CD4-positive, alpha-beta T cell treated with Interleukin-15 for 4 hours (primary cell): ENCODE results near the gene NOTCH2.
"Not testable (repeated sequence)": the region's sequence is repeated elsewhere in the genome, so short reads cannot be mapped to it uniquely, and the experiment has no call there.

Experiments used
- DNase-seq: peaks from one replicate; pipeline ENCODE4 v3.0.0-alpha.2; 2020; ENCODE audit warnings: low spot score

Gene NOTCH2

DNA sequence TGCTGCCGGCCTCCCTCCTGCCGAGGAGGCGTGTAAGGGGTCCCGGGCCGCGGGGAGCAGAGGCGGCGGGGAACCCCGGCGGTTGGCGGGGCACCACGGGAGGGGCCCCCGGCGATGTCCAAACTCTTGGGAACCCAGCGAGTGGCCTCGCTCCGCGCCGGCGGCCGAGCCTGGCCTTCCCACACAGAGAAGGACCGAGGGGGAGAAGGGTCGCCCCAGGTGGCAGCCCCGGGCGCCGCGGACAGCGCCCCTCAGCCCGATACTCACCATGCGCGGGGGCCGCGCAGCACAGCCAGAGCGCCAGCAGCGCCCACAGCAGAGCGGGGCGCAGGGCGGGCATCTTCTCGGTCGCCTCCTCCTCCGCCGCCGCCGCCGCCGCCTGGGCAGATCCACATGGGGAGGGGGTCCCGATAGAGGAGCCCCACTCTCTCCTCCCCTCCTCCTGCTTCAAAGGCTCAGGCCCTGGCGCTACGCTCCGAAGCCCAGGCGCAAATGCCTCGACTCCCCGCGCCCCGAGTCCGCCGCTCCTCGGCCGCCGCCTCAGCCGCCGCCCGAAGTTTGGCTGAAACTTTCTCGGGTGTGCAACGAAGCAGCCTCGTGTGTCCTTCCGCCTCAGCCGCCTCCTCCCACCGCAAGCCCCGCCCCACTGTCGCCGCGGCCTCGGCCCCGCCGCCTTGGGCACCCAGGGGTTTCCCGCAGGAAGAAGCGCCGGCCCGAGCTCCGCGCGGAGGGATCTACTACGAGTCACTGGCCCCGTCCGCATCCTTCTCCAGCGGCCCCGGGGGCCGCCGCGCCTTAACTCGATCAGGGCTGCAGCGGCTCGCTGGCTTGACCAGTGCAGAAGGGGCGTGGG is at the start of gene NOTCH2:
TSS of gene NOTCH2 (minus strand) at position 596 of the 853 bp plus-strand sequence. CDS start at position 340, 256 bp downstream.
- DNase-seq, result peak; percentile 72

DNA sequence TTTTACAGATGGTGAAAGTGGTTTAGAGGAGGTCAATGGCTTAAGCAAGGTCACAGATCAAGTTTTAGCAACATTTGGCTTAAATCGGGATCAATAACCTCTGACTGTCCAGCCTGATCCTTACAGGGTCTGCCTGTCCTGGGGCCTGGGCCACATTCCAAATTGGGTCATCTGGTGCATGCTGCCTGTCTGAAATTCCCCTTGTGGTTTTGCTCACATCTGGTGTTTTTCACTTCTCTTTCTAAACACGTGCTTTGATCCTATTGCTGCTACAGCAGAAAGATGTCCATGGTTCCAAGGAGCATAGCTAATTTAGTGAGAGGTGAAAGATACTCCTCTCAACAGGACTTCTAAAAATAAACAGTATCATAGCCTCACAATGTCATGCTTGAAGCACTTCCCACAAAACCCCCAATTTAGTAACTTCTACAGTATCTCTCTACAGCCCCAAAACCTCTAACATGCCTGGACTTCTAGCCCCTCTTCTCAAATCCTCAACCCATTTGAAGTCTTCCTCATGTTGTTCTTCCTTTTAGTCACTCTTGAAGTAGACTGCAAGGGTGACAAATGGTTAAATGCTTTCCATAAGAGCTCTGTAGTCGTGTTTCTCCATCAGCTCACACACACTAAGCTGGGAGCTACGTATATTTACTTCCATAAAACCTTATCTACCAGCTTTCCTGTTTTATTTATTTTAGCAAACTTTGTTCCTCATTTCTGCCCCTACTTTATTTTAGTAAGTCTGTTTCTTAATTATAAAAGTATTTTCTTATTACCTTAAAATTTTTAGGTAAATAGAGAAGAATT is 48.1 kb upstream of the NOTCH2 start:
- DNase-seq, result not testable (repeated sequence)

DNA sequence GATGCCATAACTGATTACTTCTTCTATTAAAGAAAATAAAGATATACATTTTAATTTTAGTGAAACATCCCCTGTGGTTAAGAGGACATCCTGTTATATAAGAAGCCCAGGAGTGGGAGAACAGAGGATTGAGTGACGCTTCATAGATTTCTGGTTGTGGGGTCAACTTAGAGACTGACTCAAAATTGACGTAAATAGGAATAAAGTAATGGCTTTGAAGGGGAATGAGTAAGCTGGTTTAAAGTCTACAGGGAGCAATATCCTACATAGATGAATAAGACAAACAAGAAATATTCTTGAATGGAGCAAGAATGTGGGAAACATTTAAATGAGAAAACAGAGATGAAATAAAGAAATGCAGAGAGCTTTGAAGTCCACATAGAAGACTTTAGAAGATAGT is 46.6 kb upstream of the NOTCH2 start:
- DNase-seq, result not testable (repeated sequence)

DNA sequence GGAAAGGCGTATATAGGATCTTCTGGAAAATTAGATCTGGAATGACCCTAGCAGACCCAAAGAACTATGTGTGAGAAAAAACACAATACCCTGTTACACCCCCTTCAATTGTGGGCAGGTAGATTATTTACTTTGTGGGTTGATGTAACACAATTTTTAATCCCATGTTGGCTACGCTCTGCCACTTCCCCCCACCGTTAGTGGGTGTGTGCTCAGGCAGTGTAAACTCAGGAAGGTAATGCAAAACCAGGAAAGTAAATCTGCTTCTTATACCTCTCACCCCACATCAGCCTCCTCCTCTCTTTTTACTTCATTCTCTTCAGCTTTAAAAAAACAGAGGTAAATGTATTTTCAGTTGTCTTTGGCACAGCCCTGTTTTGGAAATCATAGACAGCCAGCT is 43.7 kb upstream of the NOTCH2 start:
- DNase-seq, result not testable (repeated sequence)

DNA sequence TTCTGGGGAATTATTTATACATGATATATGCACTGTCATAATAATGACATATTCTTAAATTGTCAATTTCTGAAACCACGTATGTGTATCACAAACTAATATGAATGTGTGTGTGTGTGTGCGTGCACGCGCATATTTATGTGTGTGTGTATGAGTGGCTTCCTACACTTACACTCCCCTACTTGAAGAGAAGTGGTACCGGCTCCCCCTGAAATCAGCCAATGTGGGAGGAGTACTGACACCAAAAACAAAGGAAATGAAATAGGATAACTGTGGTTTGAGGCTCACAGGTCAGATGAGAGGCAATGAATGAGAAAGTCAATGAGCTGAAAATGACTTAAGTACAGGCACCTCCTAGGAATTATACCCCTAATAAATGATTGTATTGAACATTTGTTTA is 42.8 kb upstream of the NOTCH2 start:
- not testable (repeated sequence) for DNase-seq

DNA sequence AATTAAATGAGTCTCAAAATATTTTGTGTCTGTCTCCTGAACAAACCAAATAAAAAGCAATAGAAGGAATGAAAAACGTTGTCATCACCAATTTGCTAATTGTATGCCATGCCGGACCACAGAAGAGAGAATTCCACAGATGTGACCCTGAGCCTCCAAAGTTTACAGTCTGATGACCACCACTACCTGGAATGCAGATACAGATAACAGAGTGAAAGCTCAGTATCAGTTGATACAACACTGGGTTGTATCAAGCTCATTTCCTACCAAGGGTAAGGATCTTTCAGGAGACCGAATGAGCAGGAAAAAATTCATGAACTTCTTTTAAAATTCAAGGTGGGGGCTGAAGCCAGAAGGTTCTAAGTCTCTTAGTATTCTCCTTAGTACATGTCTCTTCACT is 42.3 kb upstream of the NOTCH2 start:
- DNase-seq, result not testable (repeated sequence)

DNA sequence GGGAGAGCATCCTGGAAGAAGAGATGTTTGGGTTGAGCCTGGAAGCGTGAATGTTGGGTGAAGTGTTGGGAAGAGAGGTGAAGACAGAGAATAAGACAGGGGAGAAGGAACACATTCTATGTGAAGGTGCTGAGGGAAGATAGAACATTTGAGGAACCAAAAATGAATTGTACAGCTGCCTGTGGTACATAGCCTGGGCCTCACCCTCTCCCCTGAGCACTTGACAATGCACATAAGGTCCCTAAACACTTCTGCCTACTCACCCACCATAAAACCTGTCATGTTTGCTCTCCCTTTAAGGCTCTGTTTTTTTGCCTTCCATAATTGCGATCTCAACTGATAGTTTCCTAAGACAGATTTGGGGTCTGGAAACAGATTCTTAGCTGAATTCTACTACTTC is 41.5 kb upstream of the NOTCH2 start:
- not testable (repeated sequence) for DNase-seq

DNA sequence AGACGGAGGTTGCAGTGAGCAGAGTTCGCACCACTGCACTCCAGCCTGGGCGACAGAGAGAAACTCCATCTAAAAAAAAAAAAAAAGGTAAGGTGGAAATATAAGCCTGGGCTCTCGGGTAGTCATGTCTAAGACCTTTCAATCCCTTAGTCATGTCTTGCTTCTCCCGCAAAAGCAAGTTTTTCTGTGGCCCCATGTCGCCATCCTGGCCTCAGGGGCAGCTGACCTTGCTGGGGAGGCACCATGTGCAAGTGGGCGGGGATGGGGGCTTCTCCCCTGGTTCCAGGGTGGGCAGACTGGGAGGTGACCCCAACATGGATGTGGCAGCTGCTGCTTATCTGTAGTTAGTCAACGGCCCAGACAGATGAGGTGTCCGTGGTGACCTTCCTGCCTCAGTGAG is 40.2 kb upstream of the NOTCH2 start:
- DNase-seq, result not testable (repeated sequence)

DNA sequence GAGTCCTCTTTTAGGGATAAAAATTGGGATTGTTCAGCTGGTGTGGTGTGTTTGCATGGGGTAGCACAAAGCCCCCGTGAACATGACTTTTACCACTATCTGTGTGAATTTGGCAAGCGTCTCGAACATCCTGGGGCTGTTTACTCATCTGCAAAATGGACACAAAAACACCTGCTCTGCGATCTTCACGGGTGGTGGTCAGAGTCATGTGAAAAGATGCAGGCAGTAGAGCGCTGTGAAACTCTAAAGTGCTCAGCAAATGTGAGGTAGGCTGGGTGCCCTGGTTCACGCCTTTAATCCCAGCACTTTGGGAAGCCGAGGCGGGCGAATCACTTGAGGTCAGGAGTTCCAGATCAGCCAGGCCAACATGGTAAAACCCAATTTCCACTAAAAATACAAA is 39.7 kb upstream of the NOTCH2 start:
- DNase-seq, result not testable (repeated sequence)

DNA sequence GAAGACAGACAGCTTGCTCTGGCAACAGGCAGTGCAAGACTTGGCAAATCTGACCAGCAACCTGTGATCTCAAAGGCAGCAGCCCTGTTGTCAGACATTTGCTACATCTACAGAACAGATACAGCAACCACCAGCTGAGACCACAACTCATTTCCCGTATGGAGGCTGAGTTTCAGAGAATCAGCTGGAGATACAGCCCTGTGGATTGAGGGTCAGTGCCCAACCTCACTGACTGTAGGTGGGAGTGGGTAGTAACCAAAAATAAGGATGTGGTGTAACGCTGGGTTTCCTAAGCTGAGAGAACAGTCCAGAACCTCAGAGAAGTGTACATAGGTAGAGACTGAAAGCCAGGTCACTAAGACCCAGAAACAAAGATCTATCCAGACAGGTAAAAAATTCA is 35.8 kb upstream of the NOTCH2 start:
- not testable (repeated sequence) for DNase-seq

DNA sequence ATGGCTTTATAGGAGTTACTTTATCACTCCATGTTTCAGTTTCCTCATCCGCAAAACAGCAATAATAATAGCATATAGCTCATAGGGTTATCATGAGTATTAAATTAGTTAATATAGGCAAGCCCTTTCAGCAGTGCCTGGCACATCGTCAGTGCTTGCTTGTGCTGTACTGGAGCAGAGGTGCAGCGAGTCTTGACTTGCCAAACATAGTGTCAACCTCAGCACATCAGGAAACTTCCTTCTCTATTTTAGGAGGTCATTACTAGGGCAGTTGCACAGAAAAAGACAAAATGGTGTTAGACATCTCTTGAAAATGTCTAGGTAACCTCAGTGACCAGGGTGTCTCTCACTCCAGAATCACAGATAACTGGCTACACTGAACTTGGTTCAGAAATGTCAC is 34.3 kb upstream of the NOTCH2 start:
- DNase-seq, result not testable (repeated sequence)

DNA sequence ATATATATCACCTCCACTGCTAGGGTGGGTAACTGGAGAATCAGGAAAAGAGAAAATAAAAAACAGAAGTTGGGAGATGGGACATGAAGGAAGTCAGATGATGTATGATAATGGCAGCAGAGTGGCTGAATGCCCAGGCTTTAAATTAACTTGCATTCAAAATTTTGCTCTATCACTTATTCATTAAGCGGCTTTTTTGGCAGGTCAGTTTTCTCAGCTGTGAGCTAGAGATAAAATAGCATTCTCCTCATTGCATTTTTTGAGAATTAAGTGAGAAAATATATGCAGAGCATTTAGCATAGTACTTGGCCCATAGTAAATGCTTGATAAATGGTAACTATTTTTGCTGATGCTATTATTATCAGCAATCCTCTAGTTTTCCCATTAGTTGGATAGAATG is 32.1 kb upstream of the NOTCH2 start:
- not testable (repeated sequence) for DNase-seq

DNA sequence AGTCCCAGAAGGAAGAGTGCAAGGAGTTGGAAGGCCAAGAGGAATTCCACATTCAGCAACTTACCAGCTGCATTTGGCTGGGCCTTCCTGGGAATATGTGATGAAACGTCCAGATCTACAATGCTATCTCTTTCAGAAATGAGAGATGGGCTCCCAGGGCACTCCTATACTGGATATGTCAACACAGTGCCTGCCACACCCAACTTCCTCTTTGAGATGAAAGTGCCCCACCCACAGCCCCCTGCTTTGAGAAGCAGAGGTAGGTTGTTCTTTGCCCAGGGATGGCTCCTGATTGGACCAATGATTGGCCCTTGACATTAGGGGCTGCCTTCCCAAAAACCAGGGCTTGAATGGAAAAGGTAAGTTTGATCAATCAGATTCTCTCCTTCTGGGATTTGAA is 31.1 kb upstream of the NOTCH2 start:
- DNase-seq, result not testable (repeated sequence)

DNA sequence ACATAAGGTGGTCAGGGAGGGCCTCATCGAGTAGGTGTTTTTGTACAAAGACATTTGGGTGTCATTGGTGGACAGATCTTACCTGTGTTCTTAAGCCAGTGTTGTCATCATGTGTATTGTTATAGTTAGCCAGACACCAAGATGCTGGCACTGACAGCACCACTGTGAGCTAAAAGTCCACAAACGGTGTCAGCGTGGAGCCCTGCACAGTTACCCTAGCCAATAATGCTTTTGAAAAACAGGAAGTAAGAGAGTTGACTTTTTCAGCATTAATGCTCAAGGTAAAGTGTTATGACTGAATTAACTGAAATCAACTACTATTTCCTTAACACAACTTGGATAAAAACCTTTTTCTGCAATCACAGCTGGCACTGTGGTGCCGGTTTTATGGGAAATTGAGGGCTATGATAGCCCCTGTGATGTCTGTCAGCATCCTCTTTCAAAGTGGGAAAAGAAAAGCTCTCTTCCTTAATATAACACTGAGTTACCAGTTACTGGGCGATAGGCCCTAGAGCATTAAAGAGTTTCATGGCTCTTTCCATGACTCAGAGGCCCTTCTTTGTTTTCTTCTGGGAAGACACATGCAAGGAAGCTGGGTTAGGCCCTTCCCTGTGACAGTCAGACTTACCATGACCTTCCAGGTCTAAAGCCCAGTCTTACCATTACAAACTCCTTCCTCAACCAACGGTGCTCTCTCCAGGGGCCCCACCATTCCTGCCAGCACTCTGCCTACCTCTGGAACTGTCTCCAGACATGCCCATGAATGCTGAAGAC is 29.7 kb upstream of the NOTCH2 start:
- DNase-seq, result not testable (repeated sequence)

DNA sequence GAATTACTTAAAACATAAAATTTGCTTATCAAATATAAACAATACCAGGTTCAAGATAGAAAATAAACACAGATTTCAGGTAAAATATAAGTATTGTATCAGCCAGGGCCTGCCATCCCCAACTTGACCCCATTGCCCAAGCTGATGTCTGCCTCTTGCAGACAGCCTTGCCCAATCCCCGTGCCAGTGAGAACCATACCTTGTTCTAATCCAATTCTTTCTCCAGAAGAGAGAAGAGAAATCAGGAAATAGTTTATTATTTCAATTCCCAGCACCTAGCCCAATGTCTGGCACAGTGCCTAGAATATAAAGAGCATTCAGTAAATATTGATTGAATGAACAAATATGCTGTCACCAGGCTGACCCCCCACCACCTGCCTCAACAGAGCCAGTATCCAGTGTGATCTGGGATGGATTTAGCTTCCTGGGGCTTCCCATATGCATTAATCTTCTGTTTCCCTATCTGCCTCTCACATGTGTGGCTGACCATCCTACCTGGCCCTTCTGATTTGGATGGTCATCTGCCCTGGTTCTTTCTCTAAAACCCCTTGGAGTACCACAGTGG is 27.6 kb upstream of the NOTCH2 start:
- DNase-seq, result not testable (repeated sequence)

DNA sequence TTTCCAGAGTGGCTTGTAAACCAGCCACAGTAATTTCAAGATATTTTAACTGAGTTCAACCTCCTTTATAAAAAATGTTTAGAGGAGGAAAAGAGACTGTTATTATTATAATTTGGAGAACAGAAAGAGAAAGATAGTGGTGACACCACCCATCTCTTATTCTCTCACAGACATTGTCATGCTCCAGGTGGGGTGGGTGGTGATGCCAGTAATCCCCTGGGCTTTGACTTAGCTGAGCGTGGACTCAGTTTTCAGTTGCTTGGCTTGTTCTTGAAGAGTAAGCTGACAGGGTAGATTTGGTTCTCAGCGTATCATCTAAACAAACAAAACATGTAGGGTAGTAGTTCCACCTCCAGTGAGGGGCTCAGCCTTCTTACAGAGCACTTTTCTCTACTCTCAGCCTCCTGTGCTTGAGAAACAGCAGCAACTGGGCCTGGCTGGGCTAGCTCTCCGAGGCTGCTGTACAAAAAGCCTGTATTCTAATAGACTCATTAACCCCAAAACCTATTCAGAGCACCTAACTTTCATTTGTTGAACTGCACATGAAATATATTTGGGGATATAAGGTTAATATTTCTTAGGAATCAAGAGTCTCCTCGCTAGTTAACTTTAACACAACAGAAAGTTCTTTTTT is 24.2 kb upstream of the NOTCH2 start:
- DNase-seq, result not testable (repeated sequence)

DNA sequence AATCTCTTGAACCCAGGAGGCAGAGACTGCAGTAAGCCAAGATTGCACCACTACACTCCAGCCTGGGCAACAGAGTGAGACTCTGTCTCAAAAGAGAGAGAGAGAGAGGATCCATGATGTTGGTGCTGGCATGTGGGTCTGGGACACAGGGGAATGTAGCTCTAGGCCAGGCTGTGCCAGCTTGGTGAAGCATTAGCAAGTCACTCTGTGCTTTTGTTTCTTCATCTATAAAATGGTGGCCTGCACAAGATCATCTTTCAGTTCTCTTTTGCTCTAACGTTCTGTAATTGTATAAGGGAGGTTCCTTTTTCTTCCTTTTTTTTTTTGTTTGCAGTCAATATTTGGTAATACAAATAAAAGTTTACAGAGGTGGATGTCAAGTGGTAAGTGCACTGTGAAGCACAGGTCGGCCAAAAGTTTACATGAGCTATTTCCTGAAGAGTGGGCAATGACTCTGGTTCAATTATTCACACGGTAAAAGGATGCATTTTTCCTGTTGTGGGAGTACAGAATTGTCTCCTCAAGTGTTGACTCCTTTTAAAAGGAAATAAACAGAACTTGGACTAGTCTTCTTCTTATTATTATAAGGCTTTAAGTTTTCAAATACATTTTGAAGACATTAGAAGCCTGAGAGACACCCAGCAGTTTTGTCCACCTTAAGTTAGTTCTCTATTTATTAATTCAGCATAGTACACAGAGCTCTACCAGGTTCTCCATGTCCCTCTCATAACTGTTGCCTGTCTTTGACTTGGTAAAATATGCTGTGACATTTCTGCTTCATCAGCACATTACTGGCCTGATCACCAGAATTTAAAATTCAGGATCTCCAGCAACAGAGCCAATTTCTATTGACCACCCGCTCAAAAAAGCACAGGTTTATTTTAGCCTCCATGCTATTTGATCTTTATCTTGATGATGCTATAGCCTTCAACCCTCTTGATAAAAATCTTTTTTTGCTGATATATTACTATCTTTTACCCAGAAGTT is 23.1 kb upstream of the NOTCH2 start:
- DNase-seq, result not testable (repeated sequence)

DNA sequence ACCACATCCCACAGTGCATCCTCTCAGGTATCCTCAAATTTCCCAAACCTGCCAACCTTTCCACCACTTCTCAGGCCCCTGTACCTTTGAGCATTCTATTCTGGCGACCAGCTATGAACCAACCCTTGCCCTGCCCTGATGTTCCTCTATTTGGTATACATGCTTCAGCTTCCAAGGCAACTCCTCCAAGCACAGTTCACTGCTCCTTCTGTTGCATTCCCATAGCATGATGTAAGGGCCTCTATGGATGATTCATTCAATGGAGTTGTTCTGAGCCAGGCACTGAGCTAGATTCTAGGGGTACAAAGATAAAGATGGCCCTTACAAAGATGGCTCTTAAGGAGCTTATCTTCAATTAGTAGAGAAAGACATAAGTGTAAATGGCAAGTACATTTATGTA is 21.4 kb upstream of the NOTCH2 start:
- not testable (repeated sequence) for DNase-seq

DNA sequence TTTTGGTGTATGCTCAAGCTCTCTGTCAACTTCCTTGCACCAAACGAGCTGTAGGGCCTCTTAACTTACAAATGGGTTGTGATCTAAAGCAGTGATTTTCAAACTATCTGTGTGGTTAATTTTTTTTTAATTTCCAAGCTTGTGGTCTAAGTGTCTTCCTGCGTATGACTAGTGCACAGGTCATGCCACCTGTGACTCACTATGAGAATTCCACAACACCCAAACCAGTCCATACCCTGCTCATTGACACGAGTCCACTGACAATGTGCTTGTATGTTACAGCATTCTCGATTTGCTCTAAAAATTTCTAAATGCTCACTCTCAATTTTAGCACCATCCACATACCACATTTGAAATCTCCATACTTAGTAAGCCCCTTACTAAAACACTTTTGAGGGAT is 18.5 kb upstream of the NOTCH2 start:
- DNase-seq, result peak; percentile 65

DNA sequence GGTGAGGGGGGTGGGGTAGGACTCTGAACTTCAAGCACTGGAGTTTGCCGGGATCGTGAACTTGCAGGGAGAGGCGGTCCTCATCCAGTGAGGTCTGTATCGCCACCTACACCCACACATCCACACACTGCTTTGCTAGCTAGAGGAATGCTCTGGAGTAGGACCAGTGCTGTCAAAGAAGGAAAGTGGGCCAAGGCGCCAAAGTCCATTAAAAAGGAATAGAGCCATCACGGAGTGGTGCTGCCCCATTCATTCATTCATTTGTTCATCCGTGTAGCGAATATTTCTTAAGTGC is 405 bp upstream of the NOTCH2 start:
- DNase-seq, result not testable (repeated sequence)
